ENCODE measurements around the gene LRRC4C. TPM values are rescaled to one million over a fixed set of nuclear protein-coding genes. Genes with fewer than 3 reads are reported as not detected.

The LRRC4C gene
- total RNA-seq, 1 donor from 2014 or later, result 2.7 TPM

DNA sequence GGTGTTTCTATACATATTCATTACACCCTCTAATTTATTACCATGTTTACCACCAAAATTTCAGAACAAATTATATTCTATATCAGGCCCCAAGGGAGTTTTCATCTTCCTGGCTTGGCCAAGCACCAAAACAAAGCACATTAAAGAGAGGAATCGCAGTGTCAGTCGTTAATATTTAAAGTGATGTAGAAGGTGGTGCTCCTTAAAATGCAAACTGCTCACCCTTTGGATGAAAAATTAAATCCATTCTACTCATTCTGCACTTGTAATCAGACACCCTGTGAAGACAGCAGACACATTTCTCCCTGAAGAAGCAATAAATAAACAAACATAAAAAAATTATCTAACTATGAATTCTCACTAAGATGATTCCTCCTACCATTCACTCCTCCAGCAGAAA lies 113.4 kb downstream of the LRRC4C start:
- Histone ChIP-seq H3F3A (ENCODE audit: low read depth) (no peaks in the 10 kb centered on the region), H3K4me3 (no peak overlapping the region), H4K20me1 (ENCODE audit: low read depth) (no peaks in the 10 kb centered on the region), H3K4me1 (no peaks in the 10 kb centered on the region), H3K36me3 (no peaks in the 10 kb centered on the region), H3K9ac (no peak overlapping the region), H3K79me2 (ENCODE audit: low read depth) (no peaks in the 10 kb centered on the region), H3K27ac (no peak overlapping the region), H3K27me3 (no peaks in the 10 kb centered on the region), H2AFZ (replicated peaks) (no peak overlapping the region), H3K9me3 (ENCODE audit: low read depth) (no peaks in the 10 kb centered on the region), H3K4me2 (no peak overlapping the region)
- Mint-ChIP-seq H3K4me3 (no peak overlapping the region), H3K27me3 (ENCODE audit: insufficient read depth, low read depth) (no peaks in the 10 kb centered on the region), H3K27ac (no peak overlapping the region), H3K4me1 (no peaks in the 10 kb centered on the region), H3K9me3 (no peaks in the 10 kb centered on the region), H3K36me3 (no peaks in the 10 kb centered on the region)
- no peak for DNase-seq (ENCODE audit: low spot score)
- TF ChIP-seq CTCF (IDR thresholded peaks at IDR 0.05), result no peak
- no peak for TF ChIP-seq EZH2phosphoT487 (IDR thresholded peaks at IDR 0.05)
- TF ChIP-seq EZH2 (IDR thresholded peaks at IDR 0.05), result no peak

DNA sequence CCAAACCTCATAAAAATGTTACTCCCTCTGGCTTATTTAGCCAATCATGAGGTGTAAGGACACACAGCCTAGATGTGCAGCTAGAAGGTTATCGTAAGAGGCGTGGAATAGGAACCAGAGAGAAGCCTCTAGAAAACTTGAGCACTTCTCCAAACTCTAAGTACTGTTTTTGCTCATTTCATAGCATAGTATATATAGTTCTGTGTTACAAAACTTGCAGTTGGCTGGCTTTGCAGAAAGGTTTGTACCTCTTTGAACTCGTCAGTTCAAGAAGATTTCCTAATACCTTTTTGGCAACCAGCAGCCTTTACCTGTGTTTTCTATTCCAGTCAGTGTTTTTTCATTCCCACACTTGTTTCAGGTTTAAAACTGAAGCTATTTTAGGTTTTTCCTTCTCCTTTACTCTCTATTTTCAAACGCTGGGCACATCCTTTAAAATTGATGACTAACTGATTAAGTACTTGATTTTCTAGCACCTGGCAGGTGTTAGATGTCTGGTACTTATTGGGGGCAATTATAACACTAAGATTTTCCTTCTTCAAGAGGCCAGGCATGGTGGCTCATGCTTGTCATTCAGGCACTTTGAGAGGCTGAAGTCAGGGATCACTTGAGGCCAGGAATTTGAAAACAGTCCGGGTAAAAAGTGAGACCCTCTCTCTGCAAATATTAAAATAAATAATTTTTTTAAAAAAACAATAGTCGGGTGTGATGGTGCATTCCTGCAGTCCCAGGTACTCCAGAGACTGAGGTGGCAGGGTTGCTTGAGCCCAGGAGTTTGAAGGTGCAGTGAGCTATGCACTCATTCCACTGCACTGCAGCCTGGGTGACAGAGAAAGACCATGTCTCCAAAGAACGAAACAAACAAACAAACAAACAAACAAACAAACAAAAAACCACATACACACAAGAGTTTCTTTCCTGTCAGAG lies 125.2 kb downstream of the LRRC4C start:
- Histone ChIP-seq H3K27me3 (no peaks in the 10 kb centered on the region), H3K79me2 (ENCODE audit: low read depth) (no peaks in the 10 kb centered on the region), H2AFZ (replicated peaks) (no peak overlapping the region), H3K36me3 (no peaks in the 10 kb centered on the region), H3K9me3 (ENCODE audit: low read depth) (no peaks in the 10 kb centered on the region), H3K4me3 (no peak overlapping the region), H3F3A (ENCODE audit: low read depth) (no peaks in the 10 kb centered on the region), H4K20me1 (ENCODE audit: low read depth) (no peaks in the 10 kb centered on the region), H3K4me2 (no peak overlapping the region), H3K9ac (no peak overlapping the region), H3K27ac (no peak overlapping the region), H3K4me1 (no peaks in the 10 kb centered on the region)
- TF ChIP-seq EZH2phosphoT487 (IDR thresholded peaks at IDR 0.05) (no peak), EZH2 (IDR thresholded peaks at IDR 0.05) (no peak), CTCF (IDR thresholded peaks at IDR 0.05) (no peak)
- Mint-ChIP-seq H3K4me3 (no peak overlapping the region), H3K9me3 (peaks cover 2% of the 10 kb centered on the region), H3K4me1 (no peaks in the 10 kb centered on the region), H3K36me3 (peaks cover 2% of the 10 kb centered on the region), H3K27ac (no peak overlapping the region), H3K27me3 (ENCODE audit: insufficient read depth, low read depth) (no peaks in the 10 kb centered on the region)
- no peak for DNase-seq (ENCODE audit: low spot score)

DNA sequence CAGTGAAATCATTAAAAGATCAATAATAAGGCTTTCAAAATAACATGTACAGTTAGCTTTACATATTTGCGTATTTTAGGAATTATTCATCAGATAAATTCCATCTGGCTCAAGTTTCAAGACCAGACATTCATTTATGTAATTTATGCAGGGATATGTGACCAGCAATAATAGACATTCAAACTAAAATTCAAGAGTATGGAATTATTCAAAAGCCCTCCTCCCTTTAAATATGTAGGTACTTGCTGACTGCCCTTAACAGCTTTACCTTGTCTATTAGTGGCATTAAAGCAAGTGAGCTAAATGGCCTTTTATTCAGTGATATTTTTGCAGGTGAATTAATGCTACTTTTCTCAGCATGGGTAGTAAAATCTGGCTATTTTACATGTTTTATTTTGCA lies 126.1 kb downstream of the LRRC4C start:
- Mint-ChIP-seq H3K4me3 (no peak overlapping the region), H3K36me3 (peaks cover 2% of the 10 kb centered on the region), H3K4me1 (no peaks in the 10 kb centered on the region), H3K27ac (no peak overlapping the region), H3K9me3 (peaks cover 2% of the 10 kb centered on the region), H3K27me3 (ENCODE audit: insufficient read depth, low read depth) (no peaks in the 10 kb centered on the region)
- no peaks in the 10 kb centered on the region for H3K9me3 ChIP-seq (ENCODE audit: low read depth)
- no peaks in the 10 kb centered on the region for H4K20me1 ChIP-seq (ENCODE audit: low read depth)
- no peaks in the 10 kb centered on the region for H3F3A ChIP-seq (ENCODE audit: low read depth)
- H3K79me2 ChIP-seq (ENCODE audit: low read depth), result no peaks in the 10 kb centered on the region
- H3K27ac ChIP-seq, result no peak overlapping the region
- H3K36me3 ChIP-seq, result no peaks in the 10 kb centered on the region
- H3K9ac ChIP-seq, result no peak overlapping the region
- no peak for DNase-seq (ENCODE audit: low spot score)
- no peak overlapping the region for H3K4me3 ChIP-seq
- H3K4me1 ChIP-seq, result no peaks in the 10 kb centered on the region
- TF ChIP-seq EZH2 (IDR thresholded peaks at IDR 0.05) (no peak), EZH2phosphoT487 (IDR thresholded peaks at IDR 0.05) (no peak), CTCF (IDR thresholded peaks at IDR 0.05) (no peak)
- no peak overlapping the region for H3K4me2 ChIP-seq
- no peaks in the 10 kb centered on the region for H3K27me3 ChIP-seq
- H2AFZ ChIP-seq (replicated peaks), result no peak overlapping the region
